AG09309 (cell line): ENCODE data around the gene DEXI.
"Not testable (repeated sequence)": the region's sequence is repeated elsewhere in the genome, so short reads cannot be mapped to it uniquely, and the experiment has no call there.

Experiments used
- DNase-seq: peaks from one replicate; pipeline ENCODE4 v3.0.0-alpha.2; 2010; ENCODE audit warnings: low read depth
- H3K4me3 ChIP-seq: 2 replicates; pipeline ENCODE4 v1.5.1; 2011; ENCODE audit warnings: mild to moderate bottlenecking, low read depth, low read length, moderate library complexity; ENCODE audit not compliant: control insufficient read depth
- CTCF ChIP-seq: IDR thresholded peaks from 2 replicates; pipeline ENCODE4 v1.5.1; 2011; ENCODE audit warnings: mild to moderate bottlenecking, low read depth, low read length, inconsistent platforms; ENCODE audit not compliant: insufficient read depth, control insufficient read depth; ENCODE audit errors: missing control alignments

The DEXI gene

DNA sequence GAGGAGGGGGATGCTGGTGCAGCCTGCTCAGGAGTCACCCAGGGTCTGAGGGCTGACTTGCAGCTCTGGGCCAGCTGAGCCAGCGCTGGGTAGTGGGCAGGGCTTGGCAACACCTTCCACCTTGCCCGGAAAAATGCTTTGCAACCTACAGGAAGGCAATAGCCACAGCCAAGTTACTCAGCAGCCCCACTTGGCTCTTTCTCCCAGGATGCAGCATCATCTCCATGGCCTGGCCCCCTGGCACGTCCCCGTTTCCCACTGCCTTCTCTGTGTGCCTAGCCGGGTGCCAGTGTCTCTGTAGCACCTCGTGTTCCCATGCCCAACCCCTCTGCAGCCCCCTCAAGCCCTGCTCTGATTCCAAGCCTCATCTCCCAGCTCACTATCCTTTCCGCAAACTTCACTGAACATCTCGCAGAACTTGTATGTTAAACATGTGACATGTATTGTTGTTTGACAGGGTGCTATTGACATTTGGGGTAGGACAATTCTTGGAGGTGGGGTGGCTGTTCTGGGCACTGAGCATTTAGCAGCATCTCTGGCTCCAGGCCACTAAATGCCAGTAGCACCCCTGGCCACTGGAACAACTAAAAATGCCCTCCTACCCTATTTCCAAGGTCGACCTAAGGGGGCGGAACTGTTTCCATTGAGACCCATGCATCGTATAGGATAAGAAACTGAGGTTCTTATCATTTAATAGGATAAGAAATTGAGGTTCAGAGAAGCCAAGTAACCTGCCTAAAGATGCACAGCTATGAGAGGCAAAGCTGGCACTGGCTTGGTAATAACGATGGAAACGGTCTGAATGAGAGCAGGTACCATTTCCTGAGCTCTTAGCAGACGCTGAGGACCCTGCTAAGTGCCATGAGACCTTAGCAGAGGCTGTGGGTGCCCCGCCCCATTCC is 12.2 kb downstream of the DEXI start:
- no peak overlapping the region for H3K4me3 ChIP-seq
- TF ChIP-seq CTCF: no peak
- DNase-seq: no peak

DNA sequence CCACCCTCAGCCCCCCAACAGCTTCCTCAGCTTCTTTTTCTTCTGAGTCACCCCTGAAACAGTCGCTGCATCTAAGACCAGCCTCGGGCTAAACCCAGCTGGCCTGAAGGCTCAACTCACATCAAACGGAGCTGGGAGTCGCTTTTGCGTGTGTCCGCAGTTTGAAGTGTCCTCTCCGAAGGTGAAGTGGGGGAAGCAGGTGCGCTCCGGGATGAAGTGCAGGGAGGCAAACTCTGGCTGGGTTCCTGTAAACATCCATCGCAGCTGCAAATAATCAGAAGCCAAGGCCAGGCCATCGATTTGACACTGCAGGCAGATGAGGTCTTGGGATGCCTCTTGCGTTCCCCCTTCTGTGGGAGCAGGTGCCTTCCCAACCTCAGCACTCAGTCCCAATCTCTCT is 13.2 kb downstream of the DEXI start:
- DNase-seq: not testable (repeated sequence)

DNA sequence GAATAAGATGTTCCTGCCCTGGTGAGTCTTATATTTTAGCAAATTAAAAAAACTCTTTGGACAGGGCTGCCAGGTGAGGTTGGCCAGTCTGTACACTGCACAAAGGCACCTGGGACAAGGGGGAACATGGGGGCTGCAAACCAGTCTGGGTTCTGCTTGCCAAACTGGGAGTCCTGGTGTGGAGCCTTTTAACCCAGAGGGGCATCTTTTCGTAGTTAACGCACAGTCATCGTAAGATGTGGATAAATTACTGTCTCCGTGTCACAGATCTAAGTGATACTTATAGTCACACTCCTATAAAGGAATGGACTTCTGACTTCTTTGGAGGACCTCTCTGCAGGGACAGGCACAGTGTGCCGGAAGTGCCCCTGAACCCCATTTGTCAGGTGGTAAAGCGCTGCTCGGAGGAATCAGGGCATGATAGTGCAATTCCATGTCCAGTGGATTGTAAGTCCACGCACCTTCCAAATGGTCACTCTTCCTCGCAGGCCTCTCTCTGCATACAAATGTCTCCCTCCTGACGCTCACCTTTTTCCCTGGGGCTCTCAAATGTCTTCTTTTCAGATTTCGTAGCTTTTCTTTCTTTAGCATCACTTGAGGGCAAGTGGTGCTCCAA is 14.7 kb downstream of the DEXI start:
- DNase-seq: no peak
- TF ChIP-seq CTCF: no peak

More for the DNA sequence above, 13.2 kb downstream of the DEXI start:
- H3K4me3 ChIP-seq: not testable (repeated sequence)

GRCh38 chr16:10926867-10927266 is 15.4 kb downstream of the DEXI start:
- no peak overlapping the region for H3K4me3 ChIP-seq
- no peak for TF ChIP-seq CTCF
- DNase-seq: no peak

More for the DNA sequence above, 14.7 kb downstream of the DEXI start:
- H3K4me3 ChIP-seq: no peak overlapping the region

GRCh38 chr16:10926094-10926493 is 16.2 kb downstream of the DEXI start:
- DNase-seq: no peak
- no peak overlapping the region for H3K4me3 ChIP-seq
- no peak for TF ChIP-seq CTCF

GRCh38 chr16:10925285-10925684 is 17.0 kb downstream of the DEXI start:
- not testable (repeated sequence) for DNase-seq, H3K4me3 ChIP-seq

DNA sequence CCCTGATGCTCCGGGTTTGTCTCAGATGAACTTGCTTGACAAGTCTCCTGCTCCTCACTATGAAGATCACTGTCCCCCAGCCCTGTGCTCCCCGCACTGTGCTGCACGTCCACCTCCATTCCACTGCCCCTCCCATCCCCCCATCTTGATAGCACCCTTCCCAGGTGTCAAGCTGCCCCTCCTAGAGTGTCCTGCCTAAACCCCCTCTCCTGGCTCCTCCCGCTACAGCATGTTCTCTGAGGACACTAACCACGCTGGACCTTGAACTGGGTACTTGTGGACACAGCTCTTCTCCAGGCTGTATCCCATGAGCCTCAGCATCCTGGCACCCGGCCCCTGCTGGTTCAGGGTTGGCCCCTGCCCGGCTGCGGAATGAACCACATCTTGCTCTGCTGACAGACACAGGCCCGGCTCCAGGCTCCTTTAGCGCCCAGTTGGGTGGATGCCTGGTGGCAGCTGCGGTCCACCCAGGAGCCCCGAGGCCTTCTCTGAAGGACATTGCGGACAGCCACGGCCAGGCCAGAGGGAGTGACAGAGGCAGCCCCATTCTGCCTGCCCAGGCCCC is 18.5 kb downstream of the DEXI start:
- TF ChIP-seq CTCF: no peak
- no peak overlapping the region for H3K4me3 ChIP-seq
- DNase-seq: no peak
